Stimulated activated CD8-positive, alpha-beta memory T cell treated with anti-CD3 and anti-CD28 coated beads, Interleukin-7, amount 100 ng/mL, for 48 hours (primary cell): ENCODE data around the gene CD44.
"Not testable (repeated sequence)": the region's sequence is repeated elsewhere in the genome, so short reads cannot be mapped to it uniquely, and the experiment has no call there.

ENCODE experiments used
- DNase-seq, 2 donors: peaks; one replicate each; pipeline ENCODE4 v3.0.0-alpha.2; 2020; ENCODE audit warnings: low read depth in 1 of 2; ENCODE audit errors: extremely low read depth in 1 of 2

CD44 gene

GRCh38 chr11:35138943-35139721, at the start of gene CD44:
Gene CD44 (plus strand): TSS chr11:35139171. CDS start chr11:35139304, 133 bp downstream.
- peak in 1 of 2 donors; percentile 76 for DNase-seq

GRCh38 chr11:35089666-35090065, 49.3 kb upstream of the CD44 start:
- DNase-seq = no peak

- no peak for DNase-seq
Measured at GRCh38 chr11:35090125-35090524, 48.8 kb upstream of the CD44 start.

GRCh38 chr11:35090991-35091390, 48.0 kb upstream of the CD44 start:
- not testable (repeated sequence) for DNase-seq

GRCh38 chr11:35096723-35097122, 42.2 kb upstream of the CD44 start:
- DNase-seq = no peak

GRCh38 chr11:35097814-35098455, 41.0 kb upstream of the CD44 start:
- DNase-seq = no peak

GRCh38 chr11:35098855-35099254, 40.1 kb upstream of the CD44 start:
- no peak for DNase-seq

- DNase-seq = no peak
Measured at GRCh38 chr11:35099278-35100012, 39.5 kb upstream of the CD44 start.

GRCh38 chr11:35100013-35100383, 39.0 kb upstream of the CD44 start:
- no peak for DNase-seq

GRCh38 chr11:35101223-35101622, 37.7 kb upstream of the CD44 start:
- DNase-seq = no peak

GRCh38 chr11:35102267-35102666, 36.7 kb upstream of the CD44 start:
- DNase-seq = no peak

- no peak for DNase-seq
Measured at GRCh38 chr11:35103366-35104208, 35.4 kb upstream of the CD44 start.

GRCh38 chr11:35104655-35105054, 34.3 kb upstream of the CD44 start:
- no peak for DNase-seq

- DNase-seq = no peak
Measured at GRCh38 chr11:35105319-35106079, 33.5 kb upstream of the CD44 start.

- DNase-seq = no peak
Measured at GRCh38 chr11:35106595-35106994, 32.4 kb upstream of the CD44 start.

- no peak for DNase-seq
Measured at GRCh38 chr11:35107861-35108260, 31.1 kb upstream of the CD44 start.

- DNase-seq = not testable (repeated sequence)
Measured at GRCh38 chr11:35108336-35108735, 30.6 kb upstream of the CD44 start.

GRCh38 chr11:35109041-35109440, 29.9 kb upstream of the CD44 start:
- DNase-seq = no peak

GRCh38 chr11:35109827-35110226, 29.1 kb upstream of the CD44 start:
- DNase-seq = no peak
